ENCODE data around the gene PKP4. TPM values are rescaled to one million over a fixed set of nuclear protein-coding genes. Genes with fewer than 3 reads are reported as not detected.

PKP4 gene
- total RNA-seq, 1 experiment from 2014 or later: 52.0 TPM

GRCh38 chr2:158478237-158478636, 21.5 kb downstream of the PKP4 start:
- Mint-ChIP-seq H3K27ac (no peak overlapping the region), H3K9me3 (peaks cover 0 to 3% of the 10 kb centered on the region in 2 experiments; a peak in 1 of 5 replicates), H3K4me3 (no peak overlapping the region), H3K36me3 (ENCODE audit: insufficient read depth in 1 of 3, low read depth in 3 of 3) (peaks cover 0 to 6% (median 6%) of the 10 kb centered on the region in 3 experiments; a peak in 6 of 7 replicates), H3K27me3 (ENCODE audit: low read depth) (no peaks in the 10 kb centered on the region), H3K4me1 (peaks cover 10 to 28% of the 10 kb centered on the region in 2 experiments)
- no peak overlapping the region for H3K56ac ChIP-seq (ENCODE audit: insufficient read length, low read depth, low read length)
- no peak overlapping the region for H2BK12ac ChIP-seq (ENCODE audit: insufficient read length, low read depth, low read length)
- DNase-seq: no peak
- H4K8ac ChIP-seq (replicated peaks; ENCODE audit: insufficient read length, low read depth, low read length): no peak overlapping the region
- no peak overlapping the region for H2BK120ac ChIP-seq (ENCODE audit: low read depth, low read length, poor library complexity, severe bottlenecking)
- no peak overlapping the region for H3K9ac ChIP-seq (ENCODE audit: extremely low read depth, insufficient read length, low read length)
- H2BK5ac ChIP-seq (ENCODE audit: insufficient read length, low read length): no peak overlapping the region
- H3K27ac ChIP-seq (ENCODE audit: insufficient read length, low read depth, low read length): no peak overlapping the region
- no peaks in the 10 kb centered on the region for H3K23me2 ChIP-seq (ENCODE audit: insufficient read length, low read depth, low read length, poor library complexity, severe bottlenecking)
- TF ChIP-seq, protein P1, sequence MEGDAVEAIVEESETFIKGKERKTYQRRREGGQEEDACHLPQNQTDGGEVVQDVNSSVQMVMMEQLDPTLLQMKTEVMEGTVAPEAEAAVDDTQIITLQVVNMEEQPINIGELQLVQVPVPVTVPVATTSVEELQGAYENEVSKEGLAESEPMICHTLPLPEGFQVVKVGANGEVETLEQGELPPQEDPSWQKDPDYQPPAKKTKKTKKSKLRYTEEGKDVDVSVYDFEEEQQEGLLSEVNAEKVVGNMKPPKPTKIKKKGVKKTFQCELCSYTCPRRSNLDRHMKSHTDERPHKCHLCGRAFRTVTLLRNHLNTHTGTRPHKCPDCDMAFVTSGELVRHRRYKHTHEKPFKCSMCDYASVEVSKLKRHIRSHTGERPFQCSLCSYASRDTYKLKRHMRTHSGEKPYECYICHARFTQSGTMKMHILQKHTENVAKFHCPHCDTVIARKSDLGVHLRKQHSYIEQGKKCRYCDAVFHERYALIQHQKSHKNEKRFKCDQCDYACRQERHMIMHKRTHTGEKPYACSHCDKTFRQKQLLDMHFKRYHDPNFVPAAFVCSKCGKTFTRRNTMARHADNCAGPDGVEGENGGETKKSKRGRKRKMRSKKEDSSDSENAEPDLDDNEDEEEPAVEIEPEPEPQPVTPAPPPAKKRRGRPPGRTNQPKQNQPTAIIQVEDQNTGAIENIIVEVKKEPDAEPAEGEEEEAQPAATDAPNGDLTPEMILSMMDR (conservative IDR thresholded peaks at IDR 0.05): no peak
- H3K79me1 ChIP-seq (ENCODE audit: insufficient read depth, low read depth, low read length, poor library complexity, severe bottlenecking): peaks cover 7% of the 10 kb centered on the region
- H2AFZ ChIP-seq (ENCODE audit: low read length): no peak overlapping the region
- H3K18ac ChIP-seq (ENCODE audit: insufficient read length, low read depth, low read length): no peak overlapping the region
- no peak overlapping the region for H4K91ac ChIP-seq (ENCODE audit: insufficient read length, low read depth, low read length)
- H3T11ph ChIP-seq (ENCODE audit: low read length): no peak overlapping the region
- no peaks in the 10 kb centered on the region; the same call in 1 of the 2 replicates for H3K4me1 ChIP-seq (ENCODE audit: insufficient read depth, low read length)
- no peak overlapping the region for H3K4me2 ChIP-seq (ENCODE audit: insufficient read depth, insufficient read length, low read length)
- H3K79me2 ChIP-seq (ENCODE audit: insufficient read depth, low read length): peaks cover 5% of the 10 kb centered on the region; the same call in 1 of the 2 replicates
- no peak overlapping the region for H3K23ac ChIP-seq (ENCODE audit: insufficient read length, low read depth, low read length)
- H3K14ac ChIP-seq (ENCODE audit: insufficient read depth, low read length): no peak overlapping the region
- H2BK15ac ChIP-seq (ENCODE audit: low read depth, low read length): no peak overlapping the region
- no peaks in the 10 kb centered on the region for H4K20me1 ChIP-seq (ENCODE audit: control insufficient read depth, insufficient read depth, insufficient read length)
- no CpG with 5 or more reads among the region's 6 CpGs for WGBS (ENCODE audit: extremely low coverage, insufficient read length, low lambda C conversion rate)
- no peak overlapping the region for H3K4ac ChIP-seq (ENCODE audit: low read depth, low read length)
- H4K5ac ChIP-seq (ENCODE audit: insufficient read length, low read depth, low read length): no peak overlapping the region
- H3K9me3 ChIP-seq (ENCODE audit: control insufficient read depth, low read depth, low read length): no peaks in the 10 kb centered on the region
- H2AK5ac ChIP-seq (ENCODE audit: insufficient read length, low read length): no peak overlapping the region
- no peak overlapping the region for H2BK20ac ChIP-seq (ENCODE audit: low read depth, low read length, poor library complexity, severe bottlenecking)
- H3K27me3 ChIP-seq (ENCODE audit: insufficient read depth, low read length): no peaks in the 10 kb centered on the region
